Activated CD8-positive, alpha-beta memory T cell treated with anti-CD3 and anti-CD28 coated beads, Interleukin-2, amount 50 U/mL, for 24 hours (primary cell): ENCODE measurements around the gene AZIN2.
"Not testable (repeated sequence)": the region's sequence is repeated elsewhere in the genome, so short reads cannot be mapped to it uniquely, and the experiment has no call there.

Experiments
- DNase-seq: peaks from one replicate; pipeline ENCODE4 v3.0.0-alpha.2; 2020; ENCODE audit errors: extremely low read depth

The AZIN2 gene

GRCh38 chr1:33080885-33081553 is at the start of gene AZIN2:
TSS of gene AZIN2 (plus strand) at chr1:33081153. CDS start at chr1:33082250, 1,097 bp downstream.
- peak; percentile 94 for DNase-seq

GRCh38 chr1:33031506-33031905 is 49.4 kb upstream of the AZIN2 start:
- no peak for DNase-seq

GRCh38 chr1:33032126-33032869 is 48.7 kb upstream of the AZIN2 start:
- no peak for DNase-seq

- DNase-seq: no peak
Measured at GRCh38 chr1:33036051-33036525, 44.9 kb upstream of the AZIN2 start.

DNA sequence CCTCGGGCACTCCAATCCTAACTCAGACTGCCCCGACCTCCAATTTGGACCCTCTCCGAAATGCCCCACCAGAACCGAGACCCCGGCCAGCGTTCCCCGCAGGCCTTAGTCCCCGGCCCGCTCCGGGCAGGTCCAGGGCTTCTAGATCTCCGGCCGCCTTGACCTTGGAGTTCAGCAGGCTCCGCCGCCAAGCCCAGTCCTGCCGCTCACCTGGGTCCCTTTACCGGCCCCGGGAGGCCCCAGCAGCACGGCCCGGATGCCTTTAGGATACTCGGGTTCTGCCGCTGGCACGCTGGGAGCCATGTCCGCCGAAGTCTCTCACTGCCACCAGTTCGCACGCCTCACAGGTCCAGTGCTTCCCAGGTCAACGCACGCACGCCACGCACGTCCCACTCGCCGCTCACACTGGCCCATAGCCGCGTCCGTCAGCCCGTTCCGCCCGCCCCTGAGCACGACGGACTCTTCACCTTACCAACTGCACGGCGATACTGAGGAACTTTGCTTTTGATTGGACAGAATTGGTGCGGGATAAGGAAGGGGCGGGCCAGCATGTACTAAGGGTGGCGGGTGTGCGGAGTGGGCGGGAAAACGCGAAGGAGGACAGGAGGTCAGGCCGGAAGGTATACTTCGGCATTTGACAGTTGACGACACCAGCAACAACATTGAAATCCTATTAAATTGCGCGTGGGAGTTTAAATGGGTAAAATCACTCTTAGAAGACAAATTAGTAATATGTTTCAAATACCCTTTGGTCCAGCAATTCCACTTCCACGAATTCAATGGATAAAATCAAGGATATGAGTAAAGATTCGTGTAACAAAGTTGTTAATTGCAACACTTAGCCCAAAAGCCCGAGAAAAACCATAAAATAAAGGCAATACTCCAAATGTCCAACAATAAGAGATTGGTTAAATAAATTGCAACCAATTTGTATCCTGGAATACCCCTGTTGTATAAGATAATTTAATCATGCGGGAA is 44.1 kb upstream of the AZIN2 start, which contains the start of gene AK2:
TSS of gene AK2 (minus strand) at position 358 of the 978 bp plus-strand sequence. CDS start at position 303, 55 bp downstream.
- peak; percentile 85 for DNase-seq

GRCh38 chr1:33039840-33040239 is 41.1 kb upstream of the AZIN2 start:
- DNase-seq: no peak

DNA sequence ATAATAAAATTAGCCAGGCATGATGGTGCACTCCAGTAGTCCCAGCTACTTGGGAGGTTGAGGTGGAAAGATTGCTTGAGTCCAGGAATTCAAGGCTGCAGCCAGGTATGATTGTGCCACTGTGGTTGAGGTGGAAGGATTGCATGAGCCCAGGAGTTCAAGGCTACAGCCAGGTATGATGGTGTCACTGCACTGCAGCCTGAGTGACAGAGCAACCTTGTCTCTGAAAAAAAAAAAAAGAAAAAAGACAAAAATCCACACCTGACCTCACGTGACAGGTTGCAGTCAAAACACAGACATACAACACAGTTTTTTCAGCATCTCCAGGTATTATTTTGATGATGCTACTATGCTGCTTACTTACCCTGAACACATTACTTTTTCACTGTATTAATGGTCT is 39.9 kb upstream of the AZIN2 start:
- DNase-seq: no peak

DNA sequence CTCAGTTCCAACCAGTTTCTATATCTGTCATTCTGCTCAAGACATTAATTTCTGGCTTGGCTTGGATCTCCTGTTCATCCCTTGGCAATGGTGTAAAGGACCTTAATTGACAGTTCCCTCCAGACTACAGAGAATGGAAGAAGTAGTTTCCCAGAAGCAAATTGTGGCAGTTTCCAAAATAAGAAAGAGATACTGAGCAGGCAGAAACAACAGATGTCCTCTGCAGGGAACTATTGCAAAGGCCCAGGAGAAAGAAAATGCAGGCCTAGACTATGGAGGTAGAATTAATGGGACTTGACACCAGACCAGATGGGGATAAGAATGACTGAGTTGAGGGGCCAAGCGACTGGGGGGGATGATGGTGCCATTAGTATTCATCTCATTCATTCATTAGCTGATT is 38.1 kb upstream of the AZIN2 start:
- no peak for DNase-seq

DNA sequence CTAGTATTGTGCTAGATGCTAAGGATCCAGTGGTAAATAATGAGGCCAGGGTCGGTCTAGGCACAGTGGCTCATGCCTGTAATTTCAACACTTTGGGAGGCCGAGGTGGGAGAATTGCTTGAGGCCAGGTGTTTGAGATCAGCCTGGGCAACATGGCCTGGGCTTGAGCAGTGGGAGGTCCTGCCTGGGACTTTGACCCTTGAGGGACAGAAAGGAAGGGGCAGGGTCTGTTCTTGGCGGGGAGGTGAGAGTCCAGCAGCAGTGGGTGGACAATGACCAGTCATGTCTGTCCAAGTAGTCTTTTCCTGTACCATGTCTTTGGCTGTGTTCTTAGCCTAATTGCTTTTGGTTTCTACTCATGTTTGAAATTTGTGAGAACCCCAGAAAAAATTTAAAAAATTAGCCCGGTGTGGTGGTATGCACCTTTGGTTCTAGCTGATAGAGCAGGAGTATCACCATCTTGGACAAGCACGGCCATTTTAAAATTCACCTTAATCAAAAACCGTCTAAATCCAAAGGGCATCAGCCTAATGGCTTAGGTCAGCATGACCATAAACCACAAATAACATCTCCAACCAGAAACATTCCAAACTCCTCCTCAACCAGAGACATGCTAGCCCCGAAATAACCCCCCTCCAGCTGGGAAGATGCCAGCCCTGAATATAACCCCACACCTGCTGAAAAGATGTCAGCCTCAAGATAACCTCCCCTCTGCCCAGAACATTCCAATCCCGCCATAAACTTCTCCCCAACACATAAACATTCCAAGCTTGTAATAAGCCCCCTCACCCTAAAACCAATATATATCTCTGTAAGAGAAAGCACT is 37.5 kb upstream of the AZIN2 start:
- DNase-seq: no peak

GRCh38 chr1:33045246-33045645 is 35.7 kb upstream of the AZIN2 start:
- DNase-seq: no peak

DNA sequence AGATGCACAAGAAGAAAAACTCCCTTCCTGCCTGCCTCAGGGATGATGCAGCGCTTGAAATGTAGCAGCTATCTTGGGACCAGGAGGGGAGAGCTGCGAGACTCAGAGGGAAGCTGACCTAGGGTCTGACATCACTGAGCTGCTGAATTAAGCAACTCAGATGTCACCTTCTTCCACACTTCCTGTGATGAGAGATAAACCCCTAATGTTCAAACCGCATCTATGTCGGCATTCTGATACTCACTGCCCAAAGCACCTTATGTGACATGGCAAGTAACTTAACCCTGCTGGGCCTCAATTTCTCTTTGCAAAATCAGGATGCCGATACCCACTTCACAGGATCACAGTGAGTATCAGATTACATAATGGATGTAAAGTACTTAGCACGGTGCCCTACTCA is 35.1 kb upstream of the AZIN2 start:
- no peak for DNase-seq

DNA sequence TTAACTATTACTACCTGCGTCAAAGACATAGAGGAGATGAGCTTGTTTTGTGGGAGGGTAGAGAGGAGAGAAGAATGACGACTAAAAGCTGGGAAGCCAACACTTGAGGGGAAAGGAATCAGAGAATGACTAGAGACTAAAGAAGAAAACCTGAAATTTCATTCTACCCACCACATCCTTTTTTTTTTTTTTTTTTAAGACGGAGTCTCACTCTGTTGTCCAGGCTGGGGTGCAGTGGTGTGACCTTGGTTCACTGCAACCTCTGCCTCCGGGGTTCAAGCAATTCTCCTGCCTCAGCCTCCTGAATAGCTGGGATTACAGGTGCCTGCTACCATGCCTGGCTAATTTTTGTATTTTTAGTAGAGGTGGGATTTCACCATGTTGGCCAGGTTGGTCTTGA is 34.7 kb upstream of the AZIN2 start:
- DNase-seq: not testable (repeated sequence)

DNA sequence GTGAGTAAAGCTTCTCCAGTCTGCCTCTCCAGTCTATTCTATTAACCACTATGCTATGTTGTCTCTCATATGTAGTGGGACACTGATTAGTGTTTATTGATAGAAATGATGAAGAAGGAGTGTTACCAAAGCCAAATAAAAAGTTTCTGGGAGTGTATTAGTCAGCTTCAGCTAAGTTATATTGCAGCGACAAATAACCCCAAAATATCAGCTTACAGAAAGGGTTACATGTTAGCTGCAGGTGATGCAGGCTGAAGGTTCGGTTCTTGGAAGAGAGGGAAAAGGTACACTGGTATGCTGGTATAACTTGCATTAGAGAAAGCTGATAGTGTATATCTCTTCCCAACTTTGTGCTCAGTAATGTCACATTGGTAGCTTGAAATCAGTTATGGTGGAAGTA is 33.7 kb upstream of the AZIN2 start:
- no peak for DNase-seq

DNA sequence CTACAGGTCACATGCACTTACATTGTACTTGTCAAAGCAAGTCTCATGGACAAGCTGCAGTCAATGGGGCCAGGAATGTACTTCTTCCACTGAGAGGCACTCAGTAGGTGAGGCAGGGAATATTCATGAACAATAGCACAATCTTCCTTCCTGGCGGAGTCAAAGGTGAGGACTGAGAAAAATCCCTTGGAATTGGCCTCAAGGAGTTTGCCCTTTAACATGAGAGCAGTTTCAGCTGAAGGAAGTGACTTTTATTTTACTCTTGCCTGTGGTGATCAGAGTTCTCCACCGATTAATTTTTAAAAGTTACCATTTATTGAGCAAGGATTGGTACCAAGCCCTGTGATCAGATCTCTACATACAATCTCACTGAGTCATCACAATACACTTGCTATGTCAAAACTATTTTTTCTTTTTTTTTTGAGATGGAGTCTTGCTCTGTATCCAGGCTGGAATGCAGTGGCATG is 33.1 kb upstream of the AZIN2 start:
- no peak for DNase-seq

DNA sequence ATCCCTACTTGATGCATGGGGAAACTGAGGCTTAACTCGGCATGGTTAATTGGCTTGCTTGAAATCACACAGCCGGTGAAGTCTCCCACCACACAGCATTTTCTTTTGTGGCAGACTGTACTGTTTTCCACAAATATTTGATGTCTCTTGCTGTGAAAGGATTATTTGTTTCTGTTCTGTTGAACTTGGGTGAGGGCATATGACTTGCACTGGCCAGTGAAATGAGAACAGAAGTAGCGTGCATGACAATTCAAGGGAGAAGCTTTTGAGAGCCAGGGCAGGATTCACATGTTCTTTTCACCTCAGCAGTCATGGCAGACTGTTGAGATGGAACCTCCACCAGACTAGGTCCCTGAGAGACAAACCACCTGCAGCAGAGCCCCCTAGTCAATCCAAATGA is 32.5 kb upstream of the AZIN2 start:
- no peak for DNase-seq

- no peak for DNase-seq
Measured at GRCh38 chr1:33049371-33049770, 31.6 kb upstream of the AZIN2 start.

- DNase-seq: no peak
Measured at GRCh38 chr1:33050221-33051076, 30.5 kb upstream of the AZIN2 start.

DNA sequence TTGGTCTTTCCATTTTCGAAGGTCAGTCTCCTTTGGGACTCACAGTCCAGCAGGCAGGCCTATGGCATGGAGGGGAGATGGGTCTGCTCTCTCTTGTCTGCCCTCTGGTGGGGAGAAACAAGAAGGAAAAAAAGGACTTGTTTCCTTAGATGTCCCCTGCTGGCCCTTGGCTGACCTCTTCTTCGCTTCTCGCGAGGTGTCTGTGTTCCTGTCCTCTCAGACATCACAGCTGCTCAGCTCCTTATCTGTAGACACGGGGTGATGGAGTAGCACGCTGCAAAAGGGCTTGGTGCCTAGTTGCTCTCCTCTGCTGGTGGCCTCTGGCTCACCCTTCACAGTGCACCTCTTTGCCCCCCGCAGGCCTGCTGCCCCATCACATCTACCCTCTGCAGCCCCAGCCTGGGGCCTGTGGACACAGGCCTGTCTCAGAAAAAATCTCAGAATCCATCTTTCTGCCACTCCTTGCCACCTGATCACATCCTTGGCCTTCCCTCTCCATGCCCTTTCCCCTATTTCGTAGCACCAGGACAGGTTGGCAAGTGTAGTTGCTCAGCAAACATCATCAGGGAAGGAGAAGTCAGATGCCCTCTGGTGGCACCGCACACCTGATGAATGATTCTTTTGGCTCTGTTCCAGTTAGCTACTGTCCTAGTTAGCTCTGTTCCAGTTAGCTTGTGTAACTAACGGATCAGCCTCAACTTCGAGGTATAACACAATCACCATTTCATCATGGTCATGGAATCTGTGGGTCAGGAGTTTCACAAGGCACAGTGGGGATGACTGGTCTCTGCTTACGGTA is 25.5 kb upstream of the AZIN2 start:
- DNase-seq: no peak

DNA sequence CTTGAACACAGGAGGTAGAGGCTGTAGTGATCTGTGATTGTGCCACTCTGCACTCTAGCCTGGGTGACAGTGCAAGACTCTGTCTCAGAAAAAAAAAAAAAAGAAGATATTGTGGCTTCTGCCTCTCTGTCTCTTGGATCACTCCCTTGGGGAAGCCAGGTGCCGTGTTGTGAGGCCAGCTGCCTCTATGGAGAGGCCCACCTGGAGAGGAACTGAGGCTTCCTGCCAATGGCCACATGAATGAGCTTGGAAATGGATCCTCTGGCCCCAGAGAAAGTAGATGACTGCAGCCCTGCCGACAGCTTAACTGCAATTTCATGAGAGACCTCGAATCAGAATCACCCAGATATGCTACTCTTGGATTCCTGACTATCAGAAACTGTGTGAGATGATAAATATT is 24.5 kb upstream of the AZIN2 start:
- DNase-seq: no peak
